Upper lobe of left lung (tissue), 4 donors: ENCODE results near the gene CEACAM19.

Experiments used
- EP300 ChIP-seq, 4 donors: sonication (generic); formaldehyde crosslinking; IDR thresholded peaks; one replicate each; pipeline ENCODE4 v1.5.1; 2017; ENCODE audit warnings: antibody characterized with exemption in 4 of 4, control low read depth in 2 of 4
- POLR2A ChIP-seq, 4 donors: fragments of 450-650 bp; IDR thresholded peaks; one replicate each; pipeline ENCODE4 v1.5.1; 2016 to 2017; ENCODE audit warnings: antibody characterized with exemption in 4 of 4, mild to moderate bottlenecking in 2 of 4
- POLR2AphosphoS5 ChIP-seq, 2 donors: sonication (generic); formaldehyde crosslinking; IDR thresholded peaks; one replicate each; pipeline ENCODE4 v1.5.1; 2017; ENCODE audit warnings: antibody characterized with exemption in 2 of 2
- TF ChIP-seq, protein P1 (sequence below), 6 experiments: fragments of 450-650 bp in 4 of 6; fragments of 200-600 bp in 2 of 6; sonication (generic) in 2 of 6; IDR thresholded peaks; one replicate each; pipeline ENCODE4 v1.5.1; 2016 to 2019; ENCODE audit warnings: antibody characterized with exemption in 6 of 6

DNA sequence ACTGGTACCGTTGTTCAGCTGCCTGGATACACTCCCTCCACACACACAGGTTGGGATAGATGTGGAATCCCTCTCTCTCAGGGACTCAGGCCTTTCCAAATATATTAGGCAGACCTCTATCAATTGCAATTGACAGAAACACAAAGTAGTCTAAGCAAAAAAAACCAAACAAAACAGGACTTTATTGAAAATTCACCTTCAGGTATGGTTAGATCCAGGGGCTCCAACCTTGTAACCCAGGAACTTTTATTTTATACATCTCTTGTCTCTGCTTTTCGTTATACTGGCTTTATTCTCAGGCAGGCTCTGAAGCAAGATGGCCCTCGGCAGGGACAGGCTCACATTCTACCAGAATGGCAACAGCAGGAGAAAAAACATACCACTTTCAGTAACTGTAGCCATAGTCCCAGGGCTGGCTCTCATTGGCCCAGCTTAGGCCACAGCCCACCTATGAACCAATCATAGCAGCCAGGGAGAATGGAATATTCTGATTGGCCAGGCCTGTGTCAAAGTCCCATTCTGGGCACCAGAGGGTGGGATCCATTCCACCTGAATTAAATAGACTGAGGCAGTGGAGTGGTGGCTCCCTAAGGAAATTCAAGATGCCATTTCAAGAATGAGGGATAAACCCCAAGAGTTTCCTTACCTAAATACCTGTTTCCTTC is 13.1 kb upstream of the CEACAM19 start:
- TF ChIP-seq, protein P1, sequence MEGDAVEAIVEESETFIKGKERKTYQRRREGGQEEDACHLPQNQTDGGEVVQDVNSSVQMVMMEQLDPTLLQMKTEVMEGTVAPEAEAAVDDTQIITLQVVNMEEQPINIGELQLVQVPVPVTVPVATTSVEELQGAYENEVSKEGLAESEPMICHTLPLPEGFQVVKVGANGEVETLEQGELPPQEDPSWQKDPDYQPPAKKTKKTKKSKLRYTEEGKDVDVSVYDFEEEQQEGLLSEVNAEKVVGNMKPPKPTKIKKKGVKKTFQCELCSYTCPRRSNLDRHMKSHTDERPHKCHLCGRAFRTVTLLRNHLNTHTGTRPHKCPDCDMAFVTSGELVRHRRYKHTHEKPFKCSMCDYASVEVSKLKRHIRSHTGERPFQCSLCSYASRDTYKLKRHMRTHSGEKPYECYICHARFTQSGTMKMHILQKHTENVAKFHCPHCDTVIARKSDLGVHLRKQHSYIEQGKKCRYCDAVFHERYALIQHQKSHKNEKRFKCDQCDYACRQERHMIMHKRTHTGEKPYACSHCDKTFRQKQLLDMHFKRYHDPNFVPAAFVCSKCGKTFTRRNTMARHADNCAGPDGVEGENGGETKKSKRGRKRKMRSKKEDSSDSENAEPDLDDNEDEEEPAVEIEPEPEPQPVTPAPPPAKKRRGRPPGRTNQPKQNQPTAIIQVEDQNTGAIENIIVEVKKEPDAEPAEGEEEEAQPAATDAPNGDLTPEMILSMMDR (IDR thresholded peaks at IDR 0.05): no peak
- TF ChIP-seq POLR2A (IDR thresholded peaks at IDR 0.05): no peak
- TF ChIP-seq EP300 (IDR thresholded peaks at IDR 0.05): no peak
- TF ChIP-seq POLR2AphosphoS5 (IDR thresholded peaks at IDR 0.05): no peak
